IMR-90 (cell line): ENCODE results near the gene GFRA4. TPM values are rescaled to one million over a fixed set of nuclear protein-coding genes. Genes with fewer than 3 reads are reported as not detected.

ENCODE experiments used
- ATAC-seq: fragments of 200-7000 bp; cut with Tn5 transposase; 2 replicates; pipeline ENCODE4 v1.9.1; 2020; ENCODE audit warnings: low read depth, mild to moderate bottlenecking, moderate library complexity
- BruUV-seq: library from RNA; stranded (reverse); fragments of 400-500 nt; replicated peaks from 2 replicates; lab custom pipeline; 2021; lab: Mats Ljungman, UMichigan
- CTCF ChIA-PET: fragments of 300-600 bp; formaldehyde crosslinking; extraction: SDS; loops from one replicate; lab custom pipeline; 2021; ENCODE audit warnings: antibody characterized with exemption; lab: Yijun Ruan, JAX
- POLR2A ChIA-PET: fragments of 300-600 bp; sonication (Branson Sonifier 250); formaldehyde crosslinking; loops from one replicate; lab custom pipeline; 2022; ENCODE audit warnings: antibody characterized with exemption; ENCODE audit not compliant: unreplicated experiment; lab: Charles Lee
- DNase-seq: peaks from one replicate; pipeline ENCODE4 v3.0.0; 2013
- H2AFZ ChIP-seq: replicated peaks from 2 replicates; pipeline ENCODE3; 2013; ENCODE audit warnings: low read length, mild to moderate bottlenecking; ENCODE audit not compliant: poor library complexity
- H2AK5ac ChIP-seq: 2 replicates; pipeline ENCODE4 v1.6.1; 2013; ENCODE audit warnings: low read depth, low read length, inconsistent platforms
- H2AK9ac ChIP-seq: replicated peaks from 2 replicates; pipeline ENCODE3; 2013; ENCODE audit warnings: mild to moderate bottlenecking, low read depth, low read length, moderate library complexity; ENCODE audit not compliant: poor library complexity
- H2BK120ac ChIP-seq: 2 replicates; pipeline ENCODE4 v1.6.1; 2013; ENCODE audit warnings: low read depth, low read length, inconsistent platforms
- H2BK15ac ChIP-seq: 3 replicates; pipeline ENCODE4 v1.6.1; 2013; ENCODE audit warnings: low read depth, low read length, inconsistent platforms
- H2BK20ac ChIP-seq: 2 replicates; pipeline ENCODE4 v1.6.1; 2013; ENCODE audit warnings: low read depth, mild to moderate bottlenecking, inconsistent platforms, low read length, moderate library complexity
- H2BK5ac ChIP-seq: 2 replicates; pipeline ENCODE4 v1.6.1; 2013; ENCODE audit warnings: mild to moderate bottlenecking, low read depth, low read length, inconsistent platforms; ENCODE audit not compliant: poor library complexity, severe bottlenecking
- H3K14ac ChIP-seq: replicated peaks from 2 replicates; pipeline ENCODE4 v1.6.1; 2013; ENCODE audit warnings: low read depth, low read length, inconsistent platforms
- H3K18ac ChIP-seq: 2 replicates; pipeline ENCODE4 v1.6.1; 2013; ENCODE audit warnings: low read depth, low read length, control low read depth
- H3K23ac ChIP-seq: 2 replicates; pipeline ENCODE4 v1.6.1; 2013; ENCODE audit warnings: low read depth, low read length, inconsistent platforms
- H3K27ac ChIP-seq: 2 replicates; pipeline ENCODE4 v1.5.1; 2013; ENCODE audit warnings: mild to moderate bottlenecking, control low read depth, low read length; ENCODE audit not compliant: insufficient read depth
- H3K27me3 ChIP-seq: 2 replicates; pipeline ENCODE4 v1.6.1; 2013; ENCODE audit warnings: low read length; ENCODE audit not compliant: control insufficient read depth, insufficient read depth
- H3K36me3 ChIP-seq: 2 replicates; pipeline ENCODE4 v1.6.1; 2013; ENCODE audit warnings: low read length, mixed read lengths; ENCODE audit not compliant: control insufficient read depth, insufficient read depth
- H3K4ac ChIP-seq: 2 replicates; pipeline ENCODE4 v1.6.1; 2013; ENCODE audit warnings: low read depth, low read length, inconsistent platforms
- H3K4me1 ChIP-seq: 2 replicates; pipeline ENCODE4 v1.6.1; 2013; ENCODE audit warnings: low read length, mixed read lengths; ENCODE audit not compliant: control insufficient read depth, insufficient read depth
- H3K4me2 ChIP-seq: 2 replicates; pipeline ENCODE4 v1.6.1; 2013; ENCODE audit warnings: low read depth, mild to moderate bottlenecking, control low read depth, low read length, moderate library complexity
- H3K4me3 ChIP-seq: 2 replicates; pipeline ENCODE4 v1.5.1; 2013; ENCODE audit warnings: low read depth, mild to moderate bottlenecking, control low read depth, low read length, moderate library complexity; ENCODE audit not compliant: insufficient read depth
- H3K56ac ChIP-seq: 2 replicates; pipeline ENCODE4 v1.6.1; 2013; ENCODE audit warnings: low read length, inconsistent platforms; ENCODE audit not compliant: insufficient read depth; ENCODE audit errors: extremely low read depth
- H3K79me1 ChIP-seq, 2 experiments: 2 replicates each; pipeline ENCODE4 v1.6.1; 2013; ENCODE audit warnings: low read length in 2 of 2, inconsistent platforms in 1 of 2, low read depth in 1 of 2
- H3K9ac ChIP-seq: 2 replicates; pipeline ENCODE4 v1.6.1; 2013; ENCODE audit warnings: low read depth, low read length, control low read depth
- H3K9me1 ChIP-seq: 2 replicates; pipeline ENCODE4 v1.6.1; 2013; ENCODE audit warnings: low read length, inconsistent platforms; ENCODE audit not compliant: insufficient read depth
- H3K9me3 ChIP-seq: 2 replicates; pipeline ENCODE4 v1.6.1; 2013; ENCODE audit warnings: low read length; ENCODE audit not compliant: control insufficient read depth, insufficient read depth
- H4K20me1 ChIP-seq: 2 replicates; pipeline ENCODE4 v1.6.1; 2013; ENCODE audit warnings: low read length, inconsistent platforms; ENCODE audit not compliant: insufficient read depth
- H4K5ac ChIP-seq: 2 replicates; pipeline ENCODE4 v1.6.1; 2013; ENCODE audit warnings: mild to moderate bottlenecking, low read depth, low read length, control low read depth
- H4K8ac ChIP-seq, 2 experiments: 2 replicates each; pipeline ENCODE4 v1.6.1; 2013; ENCODE audit warnings: low read depth in 2 of 2, low read length in 2 of 2, control low read depth in 1 of 2, inconsistent platforms in 1 of 2
- H4K91ac ChIP-seq: 2 replicates; pipeline ENCODE4 v1.6.1; 2013; ENCODE audit warnings: low read depth, low read length, inconsistent platforms; ENCODE audit not compliant: insufficient read depth
- CEBPB ChIP-seq: IDR thresholded peaks from 2 replicates; pipeline ENCODE4 v1.6.1; 2012; ENCODE audit warnings: low read depth, low read length, improper control_type of control experiment
- CHD1 ChIP-seq: IDR thresholded peaks from 2 replicates; pipeline ENCODE4 v1.6.1; 2012; ENCODE audit warnings: low read depth, low read length, improper control_type of control experiment
- FOS ChIP-seq: fragments of 150-350 bp; IDR thresholded peaks from 2 replicates; pipeline ENCODE4 v1.6.1; 2016; ENCODE audit warnings: low read depth, low read length
- MAFK ChIP-seq: IDR thresholded peaks from 2 replicates; pipeline ENCODE4 v1.6.1; 2012; ENCODE audit warnings: low read depth, low read length, improper control_type of control experiment
- MAZ ChIP-seq: IDR thresholded peaks from 2 replicates; pipeline ENCODE4 v1.6.1; 2012; ENCODE audit warnings: low read depth, mild to moderate bottlenecking, low read length, improper control_type of control experiment, moderate library complexity, borderline replicate concordance
- MXI1 ChIP-seq: IDR thresholded peaks from 2 replicates; pipeline ENCODE4 v1.6.1; 2012; ENCODE audit warnings: low read depth, mild to moderate bottlenecking, low read length, moderate library complexity, borderline replicate concordance
- NFE2L2 ChIP-seq: fragments of 150-350 bp; IDR thresholded peaks from 2 replicates; pipeline ENCODE4 v1.6.1; 2016; ENCODE audit warnings: low read depth, mild to moderate bottlenecking, low read length
- POLR2A ChIP-seq: IDR thresholded peaks from 2 replicates; pipeline ENCODE4 v1.6.1; 2012; ENCODE audit warnings: mild to moderate bottlenecking, low read depth, low read length
- RCOR1 ChIP-seq: IDR thresholded peaks from 2 replicates; pipeline ENCODE4 v1.6.1; 2012; ENCODE audit warnings: mild to moderate bottlenecking, low read length, improper control_type of control experiment; ENCODE audit not compliant: insufficient replicate concordance
- RFX5 ChIP-seq: IDR thresholded peaks from 2 replicates; pipeline ENCODE4 v1.8.0; 2012; ENCODE audit warnings: low read depth, mild to moderate bottlenecking, low read length, moderate library complexity
- WGBS, 2 experiments: methylation state at CpG; one replicate each; pipeline versions ENCODE4 v1.1.5 to v1.1.7; 2013; ENCODE audit warnings: missing lambda C conversion rate in 2 of 2; ENCODE audit not compliant: insufficient read length in 1 of 2; ENCODE audit errors: extremely low coverage in 2 of 2; 5-methylcytosine and 5-hydroxymethylcytosine counted together
- dilution Hi-C: fragments of 300-500 bp; cut with HindIII; formaldehyde crosslinking; loops from one replicate; pipeline ENCODE4 v1.14.3; 2018; ENCODE audit warnings: low sequenced_read_pairs; ENCODE audit not compliant: unreplicated experiment
- in situ Hi-C: fragments of 300-500 bp; cut with MboI; formaldehyde crosslinking; loops from 3 replicates; pipeline ENCODE4 v1.14.3; 2019; ENCODE audit warnings: low sequenced_read_pairs, inconsistent platforms, mixed read lengths
- intact Hi-C: fragments of 100-400 bp; cut with micrococcal nuclease; formaldehyde crosslinking; loops from 2 replicates; pipeline ENCODE4 v1.10.0; 2022
- polyA plus RNA-seq, 3 experiments: library from polyadenylated mRNA; depleted of rRNA; stranded (reverse); fragments of >200 nt; gene quantifications; 2 replicates each; pipeline ENCODE4 v1.2.3, GENCODE V29; 2012; ENCODE audit warnings: low replicate concordance in 1 of 3
- total RNA-seq: library from RNA; depleted of rRNA; stranded (reverse); fragments of >200 nt; gene quantifications from 2 replicates; pipeline ENCODE4 v1.2.3, GENCODE V29; 2012
- TF ChIP-seq, protein P1 (sequence below): fragments of 150-350 bp; IDR thresholded peaks from 2 replicates; pipeline ENCODE4 v1.6.1; 2016; ENCODE audit warnings: low read depth, mild to moderate bottlenecking, low read length, moderate library complexity, borderline replicate concordance
- TF ChIP-seq, protein P2 (sequence below): fragments of 150-350 bp; IDR thresholded peaks from 2 replicates; pipeline ENCODE4 v1.6.1; 2017; ENCODE audit warnings: mild to moderate bottlenecking, antibody characterized with exemption, low read length, low read depth

GFRA4 gene
- total and polyA plus RNA-seq, 2 of the 4 experiments (the other 2 are of a cell fraction): not detected

DNA sequence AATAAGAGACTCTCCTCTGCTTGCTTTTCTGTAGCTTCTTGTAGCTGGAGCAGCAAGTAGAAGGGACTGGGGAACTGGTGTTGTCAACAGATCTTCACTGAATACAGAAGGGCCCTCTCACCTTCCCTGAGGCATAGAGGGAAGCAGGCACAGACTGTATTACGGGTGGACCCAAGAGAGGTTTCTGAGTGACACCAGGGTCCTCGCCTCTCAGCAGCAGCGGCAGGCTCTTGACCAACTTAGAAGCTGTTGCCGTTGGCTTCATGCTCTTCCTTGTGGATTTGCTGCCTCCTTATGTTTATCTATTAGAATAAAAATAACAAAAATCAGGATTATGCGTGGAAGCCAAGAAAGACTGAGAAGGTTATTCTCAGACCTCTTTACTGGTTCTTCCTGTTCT lies 31.7 kb downstream of the GFRA4 start:
- H3K23ac ChIP-seq: no peak overlapping the region
- ATAC-seq (no peak), DNase-seq (no peak)
- H4K5ac ChIP-seq: no peak overlapping the region
- no peak overlapping the region for H3K4me2 ChIP-seq
- H3K56ac ChIP-seq: no peak overlapping the region
- in situ Hi-C loops: no loop called here
- H2BK15ac ChIP-seq: no peak overlapping the region
- no peak overlapping the region for H3K18ac ChIP-seq
- H2BK5ac ChIP-seq: no peak overlapping the region
- peaks cover 2% of the 10 kb centered on the region for H3K9me1 ChIP-seq
- no peaks in the 10 kb centered on the region for H3K4me1 ChIP-seq
- H2BK20ac ChIP-seq: no peak overlapping the region
- no peak overlapping the region for H3K9ac ChIP-seq
- ChIA-PET CTCF (no interaction called here), POLR2A (no interaction called here)
- H3K36me3 ChIP-seq: peaks cover 8% of the 10 kb centered on the region
- H3K14ac ChIP-seq: no peak overlapping the region
- no peak overlapping the region for H2AK9ac ChIP-seq
- no peak overlapping the region for H3K4ac ChIP-seq
- no peak overlapping the region for H2AFZ ChIP-seq
- no TSS peak for BruUV-seq
- dilution Hi-C loops: no loop called here
- H3K27ac ChIP-seq: no peak overlapping the region
- no peak overlapping the region for H4K91ac ChIP-seq
- no peaks in the 10 kb centered on the region for H3K79me1 ChIP-seq
- no peaks in the 10 kb centered on the region for H3K9me3 ChIP-seq
- H4K8ac ChIP-seq: no peak overlapping the region
- no peak overlapping the region for H2AK5ac ChIP-seq
- intact Hi-C loops: no loop called here
- WGBS, 2 experiments: no CpG with 5 or more reads among the region's 5 CpGs
- no peak overlapping the region for H2BK120ac ChIP-seq
- H4K20me1 ChIP-seq: no peaks in the 10 kb centered on the region
- H3K4me3 ChIP-seq: no peak overlapping the region
- TF ChIP-seq MXI1 (no peak), CHD1 (no peak), RCOR1 (no peak), MAFK (no peak), POLR2A (no peak), CEBPB (no peak), RFX5 (no peak), FOS (no peak), MAZ (no peak), NFE2L2 (no peak)
- TF ChIP-seq, protein P1, sequence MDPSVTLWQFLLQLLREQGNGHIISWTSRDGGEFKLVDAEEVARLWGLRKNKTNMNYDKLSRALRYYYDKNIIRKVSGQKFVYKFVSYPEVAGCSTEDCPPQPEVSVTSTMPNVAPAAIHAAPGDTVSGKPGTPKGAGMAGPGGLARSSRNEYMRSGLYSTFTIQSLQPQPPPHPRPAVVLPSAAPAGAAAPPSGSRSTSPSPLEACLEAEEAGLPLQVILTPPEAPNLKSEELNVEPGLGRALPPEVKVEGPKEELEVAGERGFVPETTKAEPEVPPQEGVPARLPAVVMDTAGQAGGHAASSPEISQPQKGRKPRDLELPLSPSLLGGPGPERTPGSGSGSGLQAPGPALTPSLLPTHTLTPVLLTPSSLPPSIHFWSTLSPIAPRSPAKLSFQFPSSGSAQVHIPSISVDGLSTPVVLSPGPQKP: no peak
- TF ChIP-seq, protein P2, sequence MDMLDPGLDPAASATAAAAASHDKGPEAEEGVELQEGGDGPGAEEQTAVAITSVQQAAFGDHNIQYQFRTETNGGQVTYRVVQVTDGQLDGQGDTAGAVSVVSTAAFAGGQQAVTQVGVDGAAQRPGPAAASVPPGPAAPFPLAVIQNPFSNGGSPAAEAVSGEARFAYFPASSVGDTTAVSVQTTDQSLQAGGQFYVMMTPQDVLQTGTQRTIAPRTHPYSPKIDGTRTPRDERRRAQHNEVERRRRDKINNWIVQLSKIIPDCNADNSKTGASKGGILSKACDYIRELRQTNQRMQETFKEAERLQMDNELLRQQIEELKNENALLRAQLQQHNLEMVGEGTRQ: no peak
- H3K27me3 ChIP-seq: no peaks in the 10 kb centered on the region
